Measurements from ENCODE around the gene JAG1.

GRCh38 chr20:10686356-10687133 lies 12.7 kb upstream of the JAG1 start:
- TF ChIP-seq EP300 (IDR thresholded peaks at IDR 0.05; ENCODE audit: borderline replicate concordance) (no peak), CREB1 (IDR thresholded peaks at IDR 0.05; ENCODE audit: low read depth) (no peak), USF1 (IDR thresholded peaks at IDR 0.05) (no peak), CEBPB (IDR thresholded peaks at IDR 0.05) (no peak), MAX (IDR thresholded peaks at IDR 0.05) (no peak), YY1 (IDR thresholded peaks at IDR 0.05; ENCODE audit: low read depth) (no peak), TAF1 (IDR thresholded peaks at IDR 0.05; ENCODE audit: low read depth) (no peak), RAD21 (IDR thresholded peaks at IDR 0.05; ENCODE audit: low read depth) (no peak)

All from Ishikawa (cell line).